Ureter (tissue), 1 donor: Measurements from ENCODE around the gene CEP68. TPM values are rescaled to one million over a fixed set of nuclear protein-coding genes. Genes with fewer than 3 reads are reported as not detected.
"Not testable (repeated sequence)": the region's sequence is repeated elsewhere in the genome, so short reads cannot be mapped to it uniquely, and the experiment has no call there.

ENCODE experiments used
- DNase-seq: peaks from one replicate; pipeline ENCODE4 v3.0.0-alpha.2; 2020; ENCODE audit warnings: low spot score
- total RNA-seq: library from RNA; stranded (reverse); gene quantifications from one replicate; pipeline ENCODE4 v1.2.4, GENCODE V29; 2023
- donor health status: DM: yes; HTN: yes; CAD: no.

CEP68 gene
- total RNA-seq, 1 donor from 2014 or later: 27.8 TPM

- DNase-seq: no peak
Observed at GRCh38 chr2:65079017-65079416, 22.8 kb downstream of the CEP68 start.

GRCh38 chr2:65081232-65081685, 25.0 kb downstream of the CEP68 start:
- no peak for DNase-seq

- DNase-seq: no peak
Observed at GRCh38 chr2:65085148-65085547, 28.9 kb downstream of the CEP68 start.

- DNase-seq: no peak
Observed at GRCh38 chr2:65092791-65093190, 36.6 kb downstream of the CEP68 start.

GRCh38 chr2:65093211-65093610, 37.0 kb downstream of the CEP68 start:
- no peak for DNase-seq

- DNase-seq: no peak
Observed at GRCh38 chr2:65096948-65097347, 40.7 kb downstream of the CEP68 start.

- DNase-seq: no peak
Observed at GRCh38 chr2:65097844-65098243, 41.6 kb downstream of the CEP68 start.

GRCh38 chr2:65098741-65099140, 42.5 kb downstream of the CEP68 start:
- no peak for DNase-seq

- no peak for DNase-seq
Observed at GRCh38 chr2:65101071-65101470, 44.9 kb downstream of the CEP68 start.

DNA sequence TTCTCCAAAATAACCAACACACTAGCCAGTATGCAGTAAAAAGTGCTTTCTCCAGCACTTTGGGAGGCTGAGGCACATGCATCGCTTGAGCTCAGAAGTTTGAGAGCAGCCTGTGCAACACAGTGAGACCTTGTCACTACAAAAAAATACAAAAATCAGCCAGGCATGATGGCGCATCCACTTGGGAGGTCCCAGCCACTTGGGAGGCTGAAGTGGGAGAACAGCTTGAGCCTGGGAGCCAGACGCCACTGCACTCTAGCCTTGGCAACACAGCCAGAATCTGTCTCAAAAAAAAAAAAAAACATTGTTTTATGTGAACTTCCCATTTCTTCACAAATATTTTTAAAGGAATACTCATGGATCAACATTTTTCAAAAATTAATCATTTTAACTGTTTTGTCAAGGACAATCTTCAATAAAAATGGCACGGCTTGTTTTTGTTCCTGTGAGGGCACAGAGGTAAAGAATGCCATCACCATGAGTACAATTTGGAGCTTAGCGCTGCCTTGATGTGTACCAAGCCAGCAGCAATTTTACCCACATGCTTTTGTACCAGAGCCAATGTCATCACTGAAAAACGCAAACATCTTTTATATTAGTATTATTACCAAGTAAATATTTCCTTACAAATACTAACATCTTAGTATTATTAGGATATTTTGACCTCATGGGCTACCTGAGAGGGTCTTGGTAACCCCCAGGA, 46.9 kb downstream of the CEP68 start:
- DNase-seq: no peak

DNA sequence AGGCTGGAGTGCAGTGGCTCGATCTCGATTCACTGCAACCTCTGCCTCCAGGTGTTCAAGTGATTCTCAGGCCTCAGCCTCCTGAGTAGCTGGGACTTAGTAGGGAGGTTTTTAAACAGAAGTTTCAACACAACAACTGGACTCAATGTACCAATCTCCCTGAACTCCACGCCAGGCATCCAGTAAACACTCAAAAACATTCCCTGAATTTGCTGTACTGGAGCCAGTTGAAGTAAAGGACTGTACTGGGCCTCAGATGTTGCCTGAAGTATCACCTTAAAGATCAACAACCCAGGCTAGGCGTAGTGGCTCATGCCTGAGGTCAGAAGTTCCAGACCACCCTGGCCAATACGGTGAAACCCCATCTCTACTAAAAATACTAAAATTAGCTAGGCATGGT, 51.3 kb downstream of the CEP68 start:
- no peak for DNase-seq

- DNase-seq: no peak
Observed at GRCh38 chr2:65108780-65109179, 52.6 kb downstream of the CEP68 start.

- DNase-seq: no peak
Observed at GRCh38 chr2:65112633-65113032, 56.4 kb downstream of the CEP68 start.

DNA sequence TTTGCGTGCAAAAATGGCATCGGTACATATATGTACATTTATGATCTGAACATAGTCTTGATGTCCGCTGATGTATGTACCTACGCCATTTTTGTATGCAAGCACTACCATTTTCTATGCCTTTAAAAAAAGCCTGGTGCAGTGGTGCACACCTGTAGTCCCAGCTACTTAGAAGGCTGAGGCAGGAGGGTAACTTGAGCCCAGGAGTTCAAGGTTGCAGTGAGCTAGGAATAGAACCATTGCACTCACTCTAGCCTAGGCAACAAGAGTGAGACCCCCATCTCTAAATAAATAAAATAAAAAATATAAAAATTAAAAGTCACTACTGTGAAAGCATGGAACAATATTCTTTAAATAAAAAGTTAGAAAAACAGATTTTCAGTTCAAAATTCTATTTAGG, 57.0 kb downstream of the CEP68 start:
- no peak for DNase-seq

GRCh38 chr2:65113816-65114215, 57.6 kb downstream of the CEP68 start:
- DNase-seq: no peak

- no peak for DNase-seq
Observed at GRCh38 chr2:65114921-65115320, 58.7 kb downstream of the CEP68 start.

DNA sequence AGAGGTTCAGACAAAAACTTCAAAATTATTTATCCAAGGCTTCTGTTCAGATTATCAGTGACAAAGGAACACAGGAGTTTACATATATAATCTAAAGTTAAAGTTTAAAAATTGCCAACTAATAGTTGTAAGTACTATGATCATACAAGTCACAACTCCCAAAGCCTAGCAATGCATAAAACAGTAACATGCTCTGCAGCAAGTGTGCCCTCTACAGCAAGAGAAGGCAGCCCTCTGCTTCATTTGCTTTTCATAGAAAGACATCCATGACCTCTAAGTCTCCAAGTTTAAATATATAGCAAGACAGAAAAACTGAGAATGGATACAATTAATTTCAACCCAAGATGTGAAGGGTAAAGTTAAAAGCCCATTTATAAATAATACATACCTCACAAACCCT, 60.4 kb downstream of the CEP68 start:
- no peak for DNase-seq

- DNase-seq: no peak
Observed at GRCh38 chr2:65120990-65121693, 64.9 kb downstream of the CEP68 start.

DNA sequence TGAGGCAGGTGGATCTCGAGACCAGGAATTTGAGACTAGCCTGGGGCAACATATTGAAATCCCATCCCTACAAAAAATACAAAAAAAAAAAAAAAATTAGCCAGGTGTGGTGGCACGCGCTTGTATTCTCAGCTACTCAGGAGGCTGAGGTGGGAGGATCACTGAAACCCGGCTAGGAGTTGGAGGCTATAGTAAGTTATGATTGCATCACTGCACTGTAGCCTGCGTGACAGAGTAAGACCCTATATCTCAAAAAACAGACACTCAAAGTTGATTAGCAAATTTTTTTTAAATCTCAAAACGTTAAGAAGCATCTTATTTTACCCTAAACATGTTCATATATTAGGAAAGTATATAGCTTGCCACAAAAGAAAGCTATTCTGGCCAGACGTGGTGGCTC, 66.1 kb downstream of the CEP68 start:
- no peak for DNase-seq

DNA sequence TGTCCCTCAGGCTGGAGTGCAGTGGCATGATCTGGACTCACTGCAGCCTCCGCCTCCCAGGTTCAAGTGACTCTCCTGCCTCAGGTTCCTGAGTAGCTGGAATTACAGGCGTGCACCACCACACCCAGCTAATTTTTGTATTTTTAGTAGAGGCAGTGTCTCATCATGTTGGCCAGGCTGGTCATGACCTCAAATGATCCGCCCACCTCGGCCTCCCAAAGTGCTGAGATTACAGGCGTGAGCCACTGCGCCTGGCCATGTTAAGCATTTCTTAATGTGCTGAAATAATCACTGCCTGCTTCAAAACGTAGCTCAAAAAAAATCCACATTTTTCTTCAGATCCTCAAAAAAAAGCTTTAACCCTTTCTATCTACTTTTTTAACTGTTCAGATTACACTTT, 69.2 kb downstream of the CEP68 start:
- not testable (repeated sequence) for DNase-seq

- no peak for DNase-seq
Observed at GRCh38 chr2:65128297-65129190, 72.3 kb downstream of the CEP68 start.

GRCh38 chr2:65129286-65129825, 73.1 kb downstream of the CEP68 start:
- peak; percentile 63 for DNase-seq
